ENCODE data around the gene MTURN.

The MTURN gene

GRCh38 chr7:30171766-30172447, 37.1 kb downstream of the MTURN start:
- H3K27ac ChIP-seq (ENCODE audit: poor library complexity, severe bottlenecking), result peak overlapping the region; percentile 62
- no peak for DNase-seq (ENCODE audit: low spot score)
- peak; percentile 30; the same call in 1 of the 3 replicates for ATAC-seq (ENCODE audit: low read depth)
- no peaks in the 10 kb centered on the region for H3K9me3 ChIP-seq (ENCODE audit: severe bottlenecking)
- H3K36me3 ChIP-seq (ENCODE audit: low read depth), result no peaks in the 10 kb centered on the region
- H3K4me1 ChIP-seq (ENCODE audit: insufficient read depth, poor library complexity, severe bottlenecking), result peaks cover 29% of the 10 kb centered on the region
- no peak for TF ChIP-seq CTCF (IDR thresholded peaks at IDR 0.05; ENCODE audit: poor library complexity, severe bottlenecking)
- H3K4me3 ChIP-seq (ENCODE audit: severe bottlenecking), result no peak overlapping the region
- no peaks in the 10 kb centered on the region for H3K27me3 ChIP-seq (ENCODE audit: insufficient read depth, poor library complexity, severe bottlenecking)

DNA sequence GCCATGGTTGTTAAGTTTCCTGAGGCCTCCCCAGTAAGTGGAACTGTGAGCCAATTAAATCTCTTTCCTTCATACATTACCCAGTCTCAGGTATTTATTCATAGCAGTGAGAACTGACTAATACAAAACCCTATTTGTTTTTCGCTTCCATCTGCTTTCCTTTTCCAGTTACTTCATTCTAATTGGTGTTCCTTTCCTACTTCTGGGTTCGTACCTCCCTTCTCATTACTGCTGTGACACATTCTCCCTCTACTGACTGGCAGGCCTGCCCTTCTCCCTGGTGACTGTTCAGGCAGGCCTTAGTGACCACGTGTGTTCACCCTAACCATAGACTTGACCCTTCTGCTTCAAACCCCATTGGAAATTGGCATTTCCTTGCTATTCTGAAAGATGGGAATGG, 37.7 kb downstream of the MTURN start:
- no peak for TF ChIP-seq CTCF (IDR thresholded peaks at IDR 0.05; ENCODE audit: poor library complexity, severe bottlenecking)
- no peak overlapping the region for H3K4me3 ChIP-seq (ENCODE audit: severe bottlenecking)
- peaks cover 28% of the 10 kb centered on the region for H3K4me1 ChIP-seq (ENCODE audit: insufficient read depth, poor library complexity, severe bottlenecking)
- no peaks in the 10 kb centered on the region for H3K36me3 ChIP-seq (ENCODE audit: low read depth)
- ATAC-seq (ENCODE audit: low read depth) (no peak; the same call in 2 of the 3 replicates), DNase-seq (ENCODE audit: low spot score) (no peak)
- no peaks in the 10 kb centered on the region for H3K27me3 ChIP-seq (ENCODE audit: insufficient read depth, poor library complexity, severe bottlenecking)
- H3K27ac ChIP-seq (ENCODE audit: poor library complexity, severe bottlenecking), result peak overlapping the region; percentile 62
- no peaks in the 10 kb centered on the region for H3K9me3 ChIP-seq (ENCODE audit: severe bottlenecking)

DNA sequence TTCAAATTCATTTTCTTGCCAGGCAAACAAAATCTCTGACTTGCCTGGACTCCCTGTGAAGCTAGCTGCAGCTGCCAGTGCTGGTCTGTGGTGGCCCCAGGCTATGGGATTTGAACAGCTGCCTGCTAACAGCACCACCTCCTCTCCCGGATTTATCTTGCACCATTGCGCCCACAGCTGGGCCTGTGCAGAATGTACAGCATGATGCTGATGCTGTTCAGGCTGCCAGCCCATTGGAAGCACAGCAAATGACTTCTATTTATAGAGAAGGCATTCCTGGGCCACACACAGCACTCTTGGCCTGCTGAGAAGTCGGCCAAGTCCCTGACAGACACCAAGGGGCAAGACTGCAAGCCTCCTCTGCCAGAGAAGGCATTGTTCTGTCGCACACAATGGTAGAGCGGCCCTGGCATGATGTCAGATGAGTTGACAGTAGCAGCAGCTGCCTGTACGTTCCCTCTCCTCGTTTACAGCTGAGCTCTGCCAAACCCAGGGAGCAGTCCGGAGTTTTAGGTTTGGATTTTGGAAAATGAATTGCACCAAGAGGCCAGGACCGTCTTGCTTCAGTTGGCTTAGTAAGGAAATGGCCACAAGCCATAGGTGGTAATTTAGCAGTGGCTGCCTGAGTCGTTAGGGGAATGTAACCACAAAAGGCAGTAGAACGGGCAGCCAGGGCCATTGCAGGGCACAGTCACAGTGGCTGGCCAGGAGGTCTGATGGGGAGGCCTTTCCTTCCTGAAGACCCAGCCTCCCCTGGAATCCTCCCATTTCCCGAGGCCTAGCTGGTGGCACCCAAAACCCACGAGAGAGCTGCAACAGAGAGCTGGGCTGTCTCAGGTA, 38.5 kb downstream of the MTURN start:
- TF ChIP-seq CTCF (IDR thresholded peaks at IDR 0.05; ENCODE audit: poor library complexity, severe bottlenecking), result peak; percentile 43
- peak; percentile 75 for ATAC-seq (ENCODE audit: low read depth)
- H3K36me3 ChIP-seq (ENCODE audit: low read depth), result no peaks in the 10 kb centered on the region
- H3K9me3 ChIP-seq (ENCODE audit: severe bottlenecking), result no peaks in the 10 kb centered on the region
- H3K27ac ChIP-seq (ENCODE audit: poor library complexity, severe bottlenecking), result peak overlapping the region; percentile 62
- DNase-seq (ENCODE audit: low spot score), result peak; percentile 90
- H3K4me3 ChIP-seq (ENCODE audit: severe bottlenecking), result no peak overlapping the region
- H3K4me1 ChIP-seq (ENCODE audit: insufficient read depth, poor library complexity, severe bottlenecking), result peaks cover 28% of the 10 kb centered on the region
- no peaks in the 10 kb centered on the region for H3K27me3 ChIP-seq (ENCODE audit: insufficient read depth, poor library complexity, severe bottlenecking)

GRCh38 chr7:30175180-30175579, 40.4 kb downstream of the MTURN start:
- H3K9me3 ChIP-seq (ENCODE audit: severe bottlenecking), result no peaks in the 10 kb centered on the region
- no peak for ATAC-seq (ENCODE audit: low read depth)
- H3K36me3 ChIP-seq (ENCODE audit: low read depth), result no peaks in the 10 kb centered on the region
- TF ChIP-seq CTCF (IDR thresholded peaks at IDR 0.05; ENCODE audit: poor library complexity, severe bottlenecking), result no peak
- H3K4me3 ChIP-seq (ENCODE audit: severe bottlenecking), result no peak overlapping the region
- H3K4me1 ChIP-seq (ENCODE audit: insufficient read depth, poor library complexity, severe bottlenecking), result peaks cover 15% of the 10 kb centered on the region
- no peak for DNase-seq (ENCODE audit: low spot score)
- no peak overlapping the region for H3K27ac ChIP-seq (ENCODE audit: poor library complexity, severe bottlenecking)
- no peaks in the 10 kb centered on the region for H3K27me3 ChIP-seq (ENCODE audit: insufficient read depth, poor library complexity, severe bottlenecking)

Measured in RWPE2 (cell line).